Inflammatory macrophage treated with lipopolysaccharide for 1 hour (primary cell): ENCODE data around the gene HS6ST3.

Experiments used
- DNase-seq, 2 donors: peaks; one replicate each; pipeline ENCODE4 v3.0.0-alpha.2; 2020 to 2022

The HS6ST3 gene

GRCh38 chr13:96552559-96552958, 462.7 kb downstream of the HS6ST3 start:
- no peak for DNase-seq

GRCh38 chr13:96553796-96554195, 463.9 kb downstream of the HS6ST3 start:
- no peak for DNase-seq

GRCh38 chr13:96573563-96573962, 483.7 kb downstream of the HS6ST3 start:
- no peak for DNase-seq

GRCh38 chr13:96575423-96576320, 485.8 kb downstream of the HS6ST3 start:
- no peak for DNase-seq

- no peak for DNase-seq
Observed at GRCh38 chr13:96581741-96582140, 491.8 kb downstream of the HS6ST3 start.

GRCh38 chr13:96615252-96615651, 525.3 kb downstream of the HS6ST3 start:
- DNase-seq, result no peak

- DNase-seq, result no peak
Observed at GRCh38 chr13:96617528-96617927, 527.6 kb downstream of the HS6ST3 start.

GRCh38 chr13:96621634-96622183, 531.8 kb downstream of the HS6ST3 start:
- no peak for DNase-seq

GRCh38 chr13:96629331-96629730, 539.4 kb downstream of the HS6ST3 start:
- DNase-seq, result no peak

GRCh38 chr13:96632536-96633320, 542.8 kb downstream of the HS6ST3 start:
- DNase-seq, result no peak

GRCh38 chr13:96636001-96636709, 546.2 kb downstream of the HS6ST3 start:
- DNase-seq, result no peak

- no peak for DNase-seq
Observed at GRCh38 chr13:96637039-96637438, 547.1 kb downstream of the HS6ST3 start.

- no peak for DNase-seq
Observed at GRCh38 chr13:96646101-96646500, 556.2 kb downstream of the HS6ST3 start.

- no peak for DNase-seq
Observed at GRCh38 chr13:96646515-96647211, 556.8 kb downstream of the HS6ST3 start.

- DNase-seq, result no peak
Observed at GRCh38 chr13:96650301-96650886, 560.5 kb downstream of the HS6ST3 start.

- no peak for DNase-seq
Observed at GRCh38 chr13:96651598-96651997, 561.7 kb downstream of the HS6ST3 start.

- no peak for DNase-seq
Observed at GRCh38 chr13:96652506-96652905, 562.6 kb downstream of the HS6ST3 start.

GRCh38 chr13:96661612-96662011, 571.7 kb downstream of the HS6ST3 start:
- DNase-seq, result no peak

- no peak for DNase-seq
Observed at GRCh38 chr13:96662036-96662435, 572.1 kb downstream of the HS6ST3 start.

- DNase-seq, result no peak
Observed at GRCh38 chr13:96667294-96668018, 577.5 kb downstream of the HS6ST3 start.

GRCh38 chr13:96671073-96671472, 581.2 kb downstream of the HS6ST3 start:
- DNase-seq, result no peak
